ENCODE results near the gene CHSY1. TPM values are rescaled to one million over a fixed set of nuclear protein-coding genes. Genes with fewer than 3 reads are reported as not detected.

Gene CHSY1
- total RNA-seq, 1 donor from 2014 or later, result 23.3 TPM

DNA sequence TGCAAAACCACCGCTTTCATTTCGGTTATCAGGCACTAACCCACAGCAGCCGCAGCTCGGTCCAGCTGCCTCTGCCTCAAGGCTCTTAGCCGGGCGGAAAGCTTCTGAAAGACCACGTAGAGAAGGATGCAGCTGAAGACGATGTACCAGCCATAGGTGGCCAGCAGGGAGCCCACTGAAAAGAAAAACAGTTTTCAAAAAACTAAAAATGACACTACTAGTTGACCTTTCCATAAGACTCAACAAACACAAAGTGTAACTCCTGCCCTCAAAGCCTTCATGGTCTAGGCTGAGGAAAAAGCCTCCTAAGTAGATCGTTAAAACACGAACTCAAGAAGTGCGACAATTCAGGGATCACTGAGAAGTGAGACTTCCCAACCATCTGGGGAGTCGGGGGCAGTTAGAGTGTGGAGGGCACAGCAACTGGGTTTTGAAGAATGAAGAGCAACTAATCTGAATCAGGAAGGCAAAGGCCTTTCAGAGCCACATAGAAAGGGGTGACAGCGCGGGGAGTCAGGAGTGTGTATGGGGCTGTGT, 24.7 kb upstream of the CHSY1 start:
- H3K4me3 Mint-ChIP-seq, result peak overlapping the region; percentile 99
- peak overlapping the region; percentile 99 for H3K4me2 ChIP-seq
- H3K9me3 Mint-ChIP-seq, result no peaks in the 10 kb centered on the region
- peak; percentile 15 for TF ChIP-seq EZH2 (IDR thresholded peaks at IDR 0.05)
- TF ChIP-seq, protein P1, sequence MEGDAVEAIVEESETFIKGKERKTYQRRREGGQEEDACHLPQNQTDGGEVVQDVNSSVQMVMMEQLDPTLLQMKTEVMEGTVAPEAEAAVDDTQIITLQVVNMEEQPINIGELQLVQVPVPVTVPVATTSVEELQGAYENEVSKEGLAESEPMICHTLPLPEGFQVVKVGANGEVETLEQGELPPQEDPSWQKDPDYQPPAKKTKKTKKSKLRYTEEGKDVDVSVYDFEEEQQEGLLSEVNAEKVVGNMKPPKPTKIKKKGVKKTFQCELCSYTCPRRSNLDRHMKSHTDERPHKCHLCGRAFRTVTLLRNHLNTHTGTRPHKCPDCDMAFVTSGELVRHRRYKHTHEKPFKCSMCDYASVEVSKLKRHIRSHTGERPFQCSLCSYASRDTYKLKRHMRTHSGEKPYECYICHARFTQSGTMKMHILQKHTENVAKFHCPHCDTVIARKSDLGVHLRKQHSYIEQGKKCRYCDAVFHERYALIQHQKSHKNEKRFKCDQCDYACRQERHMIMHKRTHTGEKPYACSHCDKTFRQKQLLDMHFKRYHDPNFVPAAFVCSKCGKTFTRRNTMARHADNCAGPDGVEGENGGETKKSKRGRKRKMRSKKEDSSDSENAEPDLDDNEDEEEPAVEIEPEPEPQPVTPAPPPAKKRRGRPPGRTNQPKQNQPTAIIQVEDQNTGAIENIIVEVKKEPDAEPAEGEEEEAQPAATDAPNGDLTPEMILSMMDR (IDR thresholded peaks at IDR 0.05), result peak; percentile 53
- TF ChIP-seq EZH2phosphoT487 (IDR thresholded peaks at IDR 0.05), result no peak
- H3K4me1 Mint-ChIP-seq, result peaks cover 9% of the 10 kb centered on the region
- H3K27me3 ChIP-seq, result no peaks in the 10 kb centered on the region
- H3F3A ChIP-seq (ENCODE audit: low read depth), result peaks cover 32% of the 10 kb centered on the region
- peaks cover 11% of the 10 kb centered on the region for H3K36me3 ChIP-seq
- H3K27ac Mint-ChIP-seq, result no peak overlapping the region
- H3K9me3 ChIP-seq (ENCODE audit: low read depth), result no peaks in the 10 kb centered on the region
- peak overlapping the region; percentile 77 for H3K4me3 ChIP-seq
- peaks cover 13% of the 10 kb centered on the region for H4K20me1 ChIP-seq (ENCODE audit: low read depth)
- peaks cover 23% of the 10 kb centered on the region for H3K36me3 Mint-ChIP-seq
- H3K27ac ChIP-seq, result no peak overlapping the region
- peaks cover 5% of the 10 kb centered on the region for H3K4me1 ChIP-seq
- peak; percentile 59 for DNase-seq (ENCODE audit: low spot score)
- peaks cover 19% of the 10 kb centered on the region for H3K79me2 ChIP-seq (ENCODE audit: low read depth)
- peak overlapping the region; percentile 60 for H3K9ac ChIP-seq
- peak overlapping the region; percentile 27 for H2AFZ ChIP-seq (replicated peaks)
- H3K27me3 Mint-ChIP-seq (ENCODE audit: insufficient read depth, low read depth), result peaks cover 5% of the 10 kb centered on the region

DNA sequence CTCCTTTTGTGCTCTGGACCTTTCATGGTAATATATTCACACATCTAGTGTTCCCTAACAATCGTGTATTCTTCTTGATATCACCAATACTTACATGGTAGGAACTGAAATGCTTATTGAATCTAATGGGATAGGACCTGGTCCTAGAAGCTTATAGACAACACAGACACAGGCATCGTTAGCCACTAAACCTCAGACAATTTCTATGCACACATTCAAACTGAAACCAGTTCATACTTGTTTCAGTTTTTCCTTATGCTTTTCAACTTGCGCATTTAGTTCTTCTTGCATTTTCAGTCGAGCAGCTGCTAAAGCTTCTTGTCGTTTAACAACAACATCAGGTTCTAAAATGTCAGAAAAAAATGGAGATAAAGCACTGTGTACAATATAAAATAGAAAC, 23.2 kb upstream of the CHSY1 start:
- Histone ChIP-seq H3K9ac (no peak overlapping the region), H3K4me3 (no peak overlapping the region), H3K27ac (no peak overlapping the region), H3F3A (ENCODE audit: low read depth) (peaks cover 28% of the 10 kb centered on the region), H3K27me3 (no peaks in the 10 kb centered on the region), H2AFZ (replicated peaks) (no peak overlapping the region), H3K36me3 (peaks cover 11% of the 10 kb centered on the region), H4K20me1 (ENCODE audit: low read depth) (peaks cover 13% of the 10 kb centered on the region), H3K9me3 (ENCODE audit: low read depth) (no peaks in the 10 kb centered on the region), H3K79me2 (ENCODE audit: low read depth) (peaks cover 19% of the 10 kb centered on the region), H3K4me2 (no peak overlapping the region), H3K4me1 (peaks cover 5% of the 10 kb centered on the region)
- Mint-ChIP-seq H3K27me3 (ENCODE audit: insufficient read depth, low read depth) (peaks cover 5% of the 10 kb centered on the region), H3K4me3 (no peak overlapping the region), H3K27ac (no peak overlapping the region), H3K4me1 (peaks cover 9% of the 10 kb centered on the region), H3K36me3 (peaks cover 26% of the 10 kb centered on the region), H3K9me3 (no peaks in the 10 kb centered on the region)
- no peak for DNase-seq (ENCODE audit: low spot score)
- TF ChIP-seq EZH2phosphoT487 (IDR thresholded peaks at IDR 0.05) (no peak), EZH2 (IDR thresholded peaks at IDR 0.05) (no peak)
- TF ChIP-seq, protein P1 (IDR thresholded peaks at IDR 0.05), result no peak

DNA sequence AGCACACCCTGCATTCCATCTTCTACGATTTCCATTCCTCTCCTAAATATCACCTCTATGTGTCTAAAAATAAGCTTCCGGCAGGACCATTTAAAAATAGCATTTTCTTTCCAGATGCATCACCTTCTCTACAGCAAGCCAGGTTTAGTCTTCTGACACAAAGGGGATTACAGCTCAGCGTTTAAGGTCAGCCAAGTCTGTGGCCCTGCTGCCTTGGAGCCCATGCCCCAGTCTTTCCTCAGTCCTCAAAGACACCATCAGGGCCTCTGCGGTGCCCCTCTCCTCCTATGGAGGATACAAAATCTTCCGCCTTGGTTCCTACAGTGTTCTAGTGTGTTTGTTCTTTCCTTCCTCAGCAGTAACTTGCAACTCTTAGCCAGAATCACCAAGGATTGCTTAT, 21.7 kb upstream of the CHSY1 start:
- Mint-ChIP-seq H3K27ac (no peak overlapping the region), H3K4me1 (peaks cover 9% of the 10 kb centered on the region), H3K27me3 (ENCODE audit: insufficient read depth, low read depth) (peaks cover 5% of the 10 kb centered on the region), H3K4me3 (no peak overlapping the region), H3K36me3 (peaks cover 34% of the 10 kb centered on the region), H3K9me3 (no peaks in the 10 kb centered on the region)
- peaks cover 19% of the 10 kb centered on the region for H3K79me2 ChIP-seq (ENCODE audit: low read depth)
- peaks cover 16% of the 10 kb centered on the region for H3F3A ChIP-seq (ENCODE audit: low read depth)
- DNase-seq (ENCODE audit: low spot score), result no peak
- no peak overlapping the region for H3K4me3 ChIP-seq
- peaks cover 11% of the 10 kb centered on the region for H3K36me3 ChIP-seq
- no peak overlapping the region for H2AFZ ChIP-seq (replicated peaks)
- no peak overlapping the region for H3K4me2 ChIP-seq
- TF ChIP-seq, protein P1 (IDR thresholded peaks at IDR 0.05), result no peak
- TF ChIP-seq EZH2 (IDR thresholded peaks at IDR 0.05) (no peak), EZH2phosphoT487 (IDR thresholded peaks at IDR 0.05) (no peak)
- H3K27me3 ChIP-seq, result no peaks in the 10 kb centered on the region
- H3K9me3 ChIP-seq (ENCODE audit: low read depth), result no peaks in the 10 kb centered on the region
- no peak overlapping the region for H3K9ac ChIP-seq
- peaks cover 5% of the 10 kb centered on the region for H3K4me1 ChIP-seq
- peaks cover 13% of the 10 kb centered on the region for H4K20me1 ChIP-seq (ENCODE audit: low read depth)
- no peak overlapping the region for H3K27ac ChIP-seq

All from neural progenitor cell (in vitro differentiated cells).